HepG2 (cell line): ENCODE measurements around the gene E2F1. TPM values are rescaled to one million over a fixed set of nuclear protein-coding genes. Genes with fewer than 3 reads are reported as not detected.

Experiments used
- AKAP8 ChIP-seq: sonication (generic); formaldehyde crosslinking; IDR thresholded peaks from 2 replicates; pipeline ENCODE4 v1.5.1; 2020; ENCODE audit warnings: mild to moderate bottlenecking, missing genetic modification reagents
- HNF1A ChIP-seq, 2 experiments: sonication (generic) in 1 of 2; formaldehyde crosslinking in 1 of 2; IDR thresholded peaks; 2 replicates each; pipeline versions ENCODE4 v1.4.0 to v1.6.1; 2016 to 2020; ENCODE audit warnings: borderline replicate concordance in 1 of 2, low read depth in 1 of 2, mild to moderate bottlenecking in 1 of 2, missing genetic modification reagents in 1 of 2
- RBAK ChIP-seq: sonication (generic); formaldehyde crosslinking; IDR thresholded peaks from 2 replicates; pipeline ENCODE4 v1.5.1; 2020; ENCODE audit warnings: mild to moderate bottlenecking, missing genetic modification reagents
- SIX1 ChIP-seq: sonication (generic); formaldehyde crosslinking; IDR thresholded peaks from 2 replicates; pipeline ENCODE4 v1.4.0; 2020; ENCODE audit warnings: missing genetic modification reagents, borderline replicate concordance
- SMAD9 ChIP-seq: sonication (generic); formaldehyde crosslinking; IDR thresholded peaks from 2 replicates; pipeline ENCODE4 v1.5.1; 2020; ENCODE audit warnings: mild to moderate bottlenecking, missing genetic modification reagents
- SOX13 ChIP-seq, 3 experiments: fragments of 450-650 bp in 1 of 3; sonication (generic) in 1 of 3; formaldehyde crosslinking in 1 of 3; IDR thresholded peaks in 2 of 3; conservative IDR thresholded peaks in 1 of 3; 2 replicates each; pipeline versions ENCODE4 v1.5.0 to v1.6.1; 2016 to 2020; ENCODE audit warnings: antibody characterized with exemption in 1 of 3, mild to moderate bottlenecking in 1 of 3, missing compliant biosample characterization in 1 of 3, missing genetic modification reagents in 1 of 3, moderate library complexity in 1 of 3
- TRAFD1 ChIP-seq: sonication (generic); formaldehyde crosslinking; IDR thresholded peaks from 2 replicates; pipeline ENCODE4 v1.5.1; 2020; ENCODE audit warnings: missing genetic modification reagents, mild to moderate bottlenecking, borderline replicate concordance
- ZBTB1 ChIP-seq: sonication (generic); formaldehyde crosslinking; IDR thresholded peaks from 2 replicates; pipeline ENCODE4 v1.4.0; 2020; ENCODE audit warnings: missing genetic modification reagents, borderline replicate concordance
- ZFYVE20 ChIP-seq: sonication (generic); formaldehyde crosslinking; IDR thresholded peaks from 2 replicates; pipeline ENCODE4 v1.8.0; 2023; ENCODE audit warnings: low read depth, mild to moderate bottlenecking, moderate library complexity, missing genetic modification reagents, borderline replicate concordance
- ZNF460 ChIP-seq: sonication (generic); formaldehyde crosslinking; IDR thresholded peaks from 2 replicates; pipeline ENCODE4 v1.5.1; 2020; ENCODE audit warnings: missing genetic modification reagents, mild to moderate bottlenecking, borderline replicate concordance
- ZNF607 ChIP-seq: sonication (generic); formaldehyde crosslinking; IDR thresholded peaks from 2 replicates; pipeline ENCODE4 v1.5.1; 2020; ENCODE audit warnings: missing genetic modification reagents, mild to moderate bottlenecking, borderline replicate concordance
- ZNF629 ChIP-seq: sonication (generic); formaldehyde crosslinking; conservative IDR thresholded peaks from 2 replicates; pipeline ENCODE4 v1.5.0; 2020; ENCODE audit warnings: missing genetic modification reagents
- ZNF644 ChIP-seq: IDR thresholded peaks from 2 replicates; pipeline ENCODE4 v1.6.1; 2016; ENCODE audit warnings: low read depth
- ZSCAN20 ChIP-seq: sonication (generic); formaldehyde crosslinking; IDR thresholded peaks from 2 replicates; pipeline ENCODE4 v1.4.0; 2020; ENCODE audit warnings: missing genetic modification reagents, mild to moderate bottlenecking, borderline replicate concordance
- polyA plus RNA-seq, 8 experiments: library from polyadenylated mRNA; depleted of rRNA in 3 of 8; stranded (reverse) in 7 of 8; unstranded in 1 of 8; fragments of >200 nt; fragmentation: Illumina TruSeq in 4 of 8; extraction: Trizol in 4 of 8; gene quantifications; 2 replicates each; pipeline versions ENCODE4 v1.2.1 to v1.2.3, GENCODE V29; 2011 to 2016; ENCODE audit warnings: low read depth in 4 of 8, missing spikeins in 1 of 8, mixed read lengths in 1 of 8; ENCODE audit not compliant: insufficient read depth in 1 of 8
- total RNA-seq, 5 experiments: library from RNA; depleted of rRNA; stranded (reverse); fragments of >200 nt; fragmentation: Illumina TruSeq; extraction: Trizol; gene quantifications; 2 replicates each; pipeline ENCODE4 v1.2.3, GENCODE V29; 2016; ENCODE audit warnings: low read depth in 1 of 5
- TF ChIP-seq, protein P1 (sequence below): sonication (generic); formaldehyde crosslinking; IDR thresholded peaks from 2 replicates; pipeline ENCODE4 v1.8.1; 2023; ENCODE audit warnings: missing genetic modification reagents, inconsistent platforms, borderline replicate concordance
- TF ChIP-seq, protein P2 (sequence below): sonication (generic); formaldehyde crosslinking; IDR thresholded peaks from 2 replicates; pipeline ENCODE4 v1.5.0; 2020; ENCODE audit warnings: mild to moderate bottlenecking, missing genetic modification reagents

The E2F1 gene
- total and polyA plus RNA-seq, 2 of the 13 experiments (the other 11 are each of a cell fraction or from before 2014, with no cell fraction given) = 25.5 to 39.4 TPM

- no peak for TF ChIP-seq HNF1A (IDR thresholded peaks at IDR 0.05; ENCODE audit: low read depth)
- no peak; the same call in 1 of the 2 replicates for TF ChIP-seq HNF1A (CRISPR knock-in tag; IDR thresholded peaks at IDR 0.05; ENCODE audit: borderline replicate concordance)
- TF ChIP-seq, protein P1, sequence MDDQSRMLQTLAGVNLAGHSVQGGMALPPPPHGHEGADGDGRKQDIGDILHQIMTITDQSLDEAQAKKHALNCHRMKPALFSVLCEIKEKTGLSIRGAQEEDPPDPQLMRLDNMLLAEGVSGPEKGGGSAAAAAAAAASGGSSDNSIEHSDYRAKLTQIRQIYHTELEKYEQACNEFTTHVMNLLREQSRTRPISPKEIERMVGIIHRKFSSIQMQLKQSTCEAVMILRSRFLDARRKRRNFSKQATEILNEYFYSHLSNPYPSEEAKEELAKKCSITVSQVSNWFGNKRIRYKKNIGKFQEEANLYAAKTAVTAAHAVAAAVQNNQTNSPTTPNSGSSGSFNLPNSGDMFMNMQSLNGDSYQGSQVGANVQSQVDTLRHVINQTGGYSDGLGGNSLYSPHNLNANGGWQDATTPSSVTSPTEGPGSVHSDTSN (CRISPR knock-in tag) = peak; percentile 68; the same call in 1 of the 2 replicates
- 0 out of 2 replicates have a peak, but pooled peaks have one; percentile 24 for TF ChIP-seq ZNF629 (CRISPR knock-in tag)
- no peak for TF ChIP-seq SMAD9 (CRISPR knock-in tag)
- TF ChIP-seq, protein P2, sequence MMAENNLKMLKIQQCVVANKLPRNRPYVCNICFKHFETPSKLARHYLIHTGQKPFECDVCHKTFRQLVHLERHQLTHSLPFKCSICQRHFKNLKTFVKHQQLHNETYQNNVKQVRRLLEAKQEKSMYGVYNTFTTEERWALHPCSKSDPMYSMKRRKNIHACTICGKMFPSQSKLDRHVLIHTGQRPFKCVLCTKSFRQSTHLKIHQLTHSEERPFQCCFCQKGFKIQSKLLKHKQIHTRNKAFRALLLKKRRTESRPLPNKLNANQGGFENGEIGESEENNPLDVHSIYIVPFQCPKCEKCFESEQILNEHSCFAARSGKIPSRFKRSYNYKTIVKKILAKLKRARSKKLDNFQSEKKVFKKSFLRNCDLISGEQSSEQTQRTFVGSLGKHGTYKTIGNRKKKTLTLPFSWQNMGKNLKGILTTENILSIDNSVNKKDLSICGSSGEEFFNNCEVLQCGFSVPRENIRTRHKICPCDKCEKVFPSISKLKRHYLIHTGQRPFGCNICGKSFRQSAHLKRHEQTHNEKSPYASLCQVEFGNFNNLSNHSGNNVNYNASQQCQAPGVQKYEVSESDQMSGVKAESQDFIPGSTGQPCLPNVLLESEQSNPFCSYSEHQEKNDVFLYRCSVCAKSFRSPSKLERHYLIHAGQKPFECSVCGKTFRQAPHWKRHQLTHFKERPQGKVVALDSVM (CRISPR knock-in tag) = peak; percentile 82
- TF ChIP-seq AKAP8 (CRISPR knock-in tag) = peak; percentile 96
- 0 out of 2 replicates have a peak, but pooled peaks have one; percentile 18 for TF ChIP-seq SIX1 (CRISPR knock-in tag)
- peak; percentile 93 for TF ChIP-seq ZNF607 (CRISPR knock-in tag)
- TF ChIP-seq RBAK (CRISPR knock-in tag) = 0 out of 2 replicates have a peak, but pooled peaks have one; percentile 16
- peak; percentile 70; the same call in 1 of the 2 replicates for TF ChIP-seq ZNF460 (CRISPR knock-in tag)
- peak; percentile 50; the same call in 1 of the 2 replicates for TF ChIP-seq SOX13 (IDR thresholded peaks at IDR 0.05)
- peak in 1 of 2 experiments; percentile 57; a peak in 2 of 4 replicates for TF ChIP-seq SOX13 (CRISPR knock-in tag; conservative IDR thresholded peaks at IDR 0.05 in 1 of 2, IDR thresholded peaks at IDR 0.05 in 1 of 2)
- TF ChIP-seq ZBTB1 (CRISPR knock-in tag) = peak; percentile 61; the same call in 1 of the 2 replicates
- peak; percentile 82; the same call in 1 of the 2 replicates for TF ChIP-seq ZSCAN20 (CRISPR knock-in tag)
- TF ChIP-seq ZFYVE20 (CRISPR knock-in tag) = peak; percentile 85; the same call in 1 of the 2 replicates
- TF ChIP-seq TRAFD1 (CRISPR knock-in tag) = peak; percentile 86; the same call in 1 of the 2 replicates
- TF ChIP-seq ZNF644 (CRISPR knock-in tag) = 0 out of 2 replicates have a peak, but pooled peaks have one; percentile 19
These were observed 11.7 kb downstream of the E2F1 start, which contains the start of gene NECAB3 (continued) for GRCh38 chr20:33674294-33675135.
